CD4-positive, alpha-beta T cell treated with Interferon gamma for 1 hour (primary cell): Measurements from ENCODE around the gene RHOBTB3.
"Not testable (repeated sequence)": the region's sequence is repeated elsewhere in the genome, so short reads cannot be mapped to it uniquely, and the experiment has no call there.

ENCODE experiments used
- DNase-seq: peaks from one replicate; pipeline ENCODE4 v3.0.0-alpha.2; 2020

The RHOBTB3 gene

GRCh38 chr5:95730730-95731570, at the start of gene RHOBTB3:
TSS of gene RHOBTB3 (plus strand) at chr5:95731336. CDS start at chr5:95731683, 347 bp downstream.
- DNase-seq: peak; percentile 24

DNA sequence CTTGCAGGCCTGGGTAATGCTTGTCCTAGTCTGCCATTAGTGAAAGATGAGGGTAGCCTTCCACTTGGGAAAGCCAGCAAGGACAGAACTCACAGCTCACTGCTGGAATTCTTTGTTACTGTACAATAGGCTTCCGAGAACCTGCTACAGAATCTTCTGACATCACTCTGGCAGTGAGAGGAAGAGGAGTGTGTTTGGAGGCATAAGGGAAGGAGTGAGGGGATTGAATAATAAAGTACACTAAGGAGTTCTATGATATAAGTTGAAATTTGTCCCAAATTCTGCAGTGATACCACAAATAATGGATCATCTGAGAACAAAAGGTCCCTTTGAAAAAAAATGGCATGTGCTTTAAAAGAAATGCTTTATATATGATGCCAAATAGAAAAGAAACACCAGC, 48.2 kb upstream of the RHOBTB3 start, which contains the start of gene SPATA9:
Gene SPATA9 (minus strand): TSS at position 101 of the 400 bp plus-strand sequence. CDS start 137 bp downstream, outside the sequence.
- no peak for DNase-seq

DNA sequence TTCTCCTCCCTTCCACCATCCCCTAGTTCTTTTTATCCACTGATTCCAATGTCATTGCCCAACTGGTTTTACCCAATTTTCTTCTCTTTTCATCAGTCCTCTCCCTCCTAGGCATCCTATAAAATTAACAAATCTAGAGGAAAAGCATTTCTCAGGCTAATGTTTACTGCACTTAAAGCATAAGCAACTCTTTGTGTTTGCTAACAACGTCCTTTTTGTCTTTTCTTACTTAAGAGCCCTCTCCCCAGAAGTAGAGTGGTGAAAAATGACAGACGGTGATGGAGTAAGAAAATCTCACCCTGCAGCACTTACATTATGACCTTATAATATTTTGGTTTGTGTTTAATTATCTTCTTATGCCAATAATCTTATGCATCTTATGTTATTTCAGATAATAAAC, 46.8 kb upstream of the RHOBTB3 start:
- DNase-seq: no peak

- no peak for DNase-seq
Observed at GRCh38 chr5:95686651-95687050, 44.5 kb upstream of the RHOBTB3 start.

DNA sequence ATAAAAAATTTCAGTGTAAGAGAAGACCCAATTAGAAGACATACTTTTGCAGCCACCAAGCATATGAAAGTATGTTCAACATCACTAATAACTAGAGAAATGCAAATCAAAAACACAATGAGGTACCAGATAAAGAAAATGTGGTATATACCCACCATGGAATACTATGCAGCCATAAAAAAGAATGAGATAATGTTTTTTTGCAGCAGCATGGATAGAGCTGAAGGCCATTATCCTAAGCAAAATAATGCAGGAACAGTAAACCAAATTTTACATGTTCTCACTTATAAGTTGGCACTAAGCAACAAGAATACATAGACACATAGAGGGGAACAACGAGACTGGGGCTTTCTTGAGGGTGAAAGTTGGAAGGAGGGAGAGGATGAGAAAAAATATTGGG, 41.5 kb upstream of the RHOBTB3 start:
- no peak for DNase-seq

- DNase-seq: no peak
Observed at GRCh38 chr5:95690333-95690732, 40.8 kb upstream of the RHOBTB3 start.

DNA sequence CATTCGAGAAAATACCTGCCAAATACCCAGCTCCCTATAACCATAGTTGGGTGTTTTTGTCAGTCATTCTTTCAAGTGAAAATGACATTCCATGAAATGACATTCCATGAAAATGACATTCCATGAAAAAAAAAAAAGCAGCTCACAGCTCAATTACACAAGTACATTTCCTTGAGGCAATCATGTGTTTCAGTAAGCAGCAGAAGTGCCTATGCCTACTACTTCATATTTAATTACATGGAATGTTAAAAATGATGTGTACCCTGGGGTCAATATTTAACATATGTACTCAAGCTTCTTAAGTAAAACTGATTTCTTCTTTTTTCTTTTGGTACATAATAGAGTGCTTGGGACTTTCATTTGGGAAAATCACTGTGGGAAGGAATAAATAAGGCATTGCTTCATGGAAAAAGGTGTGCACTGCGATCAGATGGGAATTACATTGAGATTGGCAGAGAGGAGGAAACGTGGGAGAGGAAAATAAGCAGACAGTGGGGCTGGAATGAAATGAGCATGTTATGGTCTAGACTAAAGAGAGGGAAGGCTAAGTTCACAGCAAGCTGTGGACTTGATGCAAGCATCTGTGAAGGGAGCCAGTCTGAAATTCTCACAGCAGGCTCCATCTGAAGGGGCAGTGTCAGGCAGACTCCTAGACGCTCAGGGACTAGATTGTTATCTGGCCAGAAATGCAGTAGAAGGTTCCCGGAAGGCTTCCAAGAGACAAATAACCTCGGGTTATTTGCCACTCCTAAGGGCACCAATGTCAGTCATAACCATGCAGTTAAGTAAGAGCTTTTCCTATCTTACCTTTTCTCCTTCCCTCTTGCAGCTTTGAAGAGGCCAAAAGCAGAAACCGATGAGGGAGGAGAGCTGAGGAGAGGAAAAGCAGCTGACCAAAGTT, 33.1 kb upstream of the RHOBTB3 start:
- DNase-seq: no peak

DNA sequence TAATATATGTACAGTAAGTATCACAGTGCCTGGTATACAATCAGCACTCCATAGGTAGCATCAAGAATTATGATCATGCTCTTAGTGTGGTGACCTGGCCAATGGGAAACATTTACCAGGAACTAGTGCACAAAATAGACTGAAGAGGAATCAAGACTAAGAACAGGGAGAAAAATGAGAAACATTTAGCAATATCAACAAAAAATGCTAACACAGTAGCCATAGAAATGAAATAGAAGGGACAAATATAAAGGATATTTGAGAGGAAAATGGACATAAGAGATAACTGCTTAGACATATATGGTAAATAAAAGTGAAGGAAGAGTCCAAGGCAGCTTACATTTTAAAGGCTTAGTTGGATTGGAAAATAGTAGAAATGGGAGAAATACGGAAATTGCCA, 31.8 kb upstream of the RHOBTB3 start:
- no peak for DNase-seq

DNA sequence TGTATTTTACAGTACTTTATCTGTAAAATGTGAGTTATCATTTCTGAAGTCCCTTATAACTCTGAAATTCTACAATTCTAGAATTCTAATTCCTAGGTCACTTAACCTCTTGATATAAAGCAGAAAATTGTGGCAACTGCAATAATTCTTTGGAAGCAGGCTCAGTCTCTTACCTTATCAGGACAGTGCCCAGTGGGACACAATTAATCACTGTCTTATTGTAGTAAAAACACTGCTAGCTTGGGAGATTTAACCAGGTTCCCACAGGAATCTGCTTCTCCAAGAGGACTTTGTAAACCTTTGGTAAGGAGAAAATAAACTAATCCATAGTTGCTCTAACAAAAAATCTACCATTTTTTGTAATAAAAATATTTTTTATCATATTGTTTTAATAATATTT, 30.1 kb upstream of the RHOBTB3 start:
- no peak for DNase-seq

DNA sequence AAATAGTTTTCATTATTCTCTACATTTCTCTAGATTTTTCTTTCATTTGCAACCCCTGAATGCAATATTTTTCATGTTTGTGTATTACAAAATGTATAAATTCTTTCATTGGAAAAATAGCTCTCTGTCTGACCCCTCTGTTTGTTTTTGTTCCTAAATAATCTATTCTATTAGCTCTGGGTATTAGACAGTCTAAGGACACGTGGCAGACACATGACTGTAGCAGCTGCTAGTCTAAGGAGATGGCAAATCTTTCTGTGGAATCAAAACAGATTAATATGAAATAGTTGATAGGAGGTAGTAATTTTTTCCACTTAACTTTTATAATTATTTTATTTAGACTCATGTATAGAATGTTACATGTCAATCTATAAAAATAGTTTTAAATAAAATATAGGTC, 27.0 kb upstream of the RHOBTB3 start:
- DNase-seq: no peak

- DNase-seq: not testable (repeated sequence)
Observed at GRCh38 chr5:95706196-95706595, 24.9 kb upstream of the RHOBTB3 start.

DNA sequence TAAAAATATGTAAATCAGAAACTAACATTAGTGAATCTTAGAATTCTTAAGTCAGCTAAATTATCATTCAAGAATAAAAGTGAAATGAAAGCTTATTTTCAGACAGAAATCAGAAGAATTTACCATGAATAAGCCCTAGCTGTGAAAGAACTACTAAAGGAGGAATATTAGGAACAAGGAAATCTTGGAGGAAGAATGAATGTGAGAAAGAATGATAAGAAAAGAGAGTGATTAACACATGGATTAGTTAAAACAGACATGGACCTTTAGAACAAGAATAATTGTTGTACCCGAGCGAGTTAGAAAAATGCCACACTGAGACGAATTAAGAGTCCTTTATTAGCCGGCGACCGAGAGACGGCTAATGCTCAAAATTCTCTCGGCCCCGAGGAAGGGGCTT, 24.1 kb upstream of the RHOBTB3 start:
- no peak for DNase-seq

DNA sequence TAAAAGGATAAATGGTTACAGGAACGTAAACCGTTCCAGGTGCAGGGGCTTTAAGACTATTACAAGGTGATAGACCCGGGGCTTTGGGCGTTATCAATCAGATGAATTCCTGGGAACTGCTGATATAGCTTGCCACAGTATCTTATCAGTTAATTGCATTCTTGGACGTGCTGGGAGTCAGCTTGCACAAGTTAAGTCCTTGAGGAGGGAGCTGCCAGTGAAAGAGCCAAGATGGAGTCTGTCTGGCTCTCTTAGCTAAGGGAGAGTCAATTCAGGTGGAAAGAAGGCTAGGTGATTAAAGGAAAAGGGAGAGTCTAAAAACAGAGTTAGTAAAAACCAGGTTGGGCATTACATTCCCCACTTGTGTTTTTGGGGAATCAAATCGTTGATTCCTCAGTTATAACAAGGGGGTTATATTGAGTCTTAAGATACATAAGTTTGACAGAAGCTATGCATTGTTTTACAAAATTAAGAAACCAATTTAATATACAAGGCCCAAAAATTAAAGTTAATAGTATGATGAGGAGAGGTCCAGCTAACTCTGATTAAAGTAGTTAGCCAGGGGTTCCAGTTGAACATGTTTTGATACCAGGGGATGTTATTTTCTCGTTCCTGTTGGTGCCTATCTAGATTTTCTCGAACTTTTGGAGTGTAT, 23.5 kb upstream of the RHOBTB3 start:
- DNase-seq: not testable (repeated sequence)

GRCh38 chr5:95708876-95709275, 22.3 kb upstream of the RHOBTB3 start:
- DNase-seq: no peak

DNA sequence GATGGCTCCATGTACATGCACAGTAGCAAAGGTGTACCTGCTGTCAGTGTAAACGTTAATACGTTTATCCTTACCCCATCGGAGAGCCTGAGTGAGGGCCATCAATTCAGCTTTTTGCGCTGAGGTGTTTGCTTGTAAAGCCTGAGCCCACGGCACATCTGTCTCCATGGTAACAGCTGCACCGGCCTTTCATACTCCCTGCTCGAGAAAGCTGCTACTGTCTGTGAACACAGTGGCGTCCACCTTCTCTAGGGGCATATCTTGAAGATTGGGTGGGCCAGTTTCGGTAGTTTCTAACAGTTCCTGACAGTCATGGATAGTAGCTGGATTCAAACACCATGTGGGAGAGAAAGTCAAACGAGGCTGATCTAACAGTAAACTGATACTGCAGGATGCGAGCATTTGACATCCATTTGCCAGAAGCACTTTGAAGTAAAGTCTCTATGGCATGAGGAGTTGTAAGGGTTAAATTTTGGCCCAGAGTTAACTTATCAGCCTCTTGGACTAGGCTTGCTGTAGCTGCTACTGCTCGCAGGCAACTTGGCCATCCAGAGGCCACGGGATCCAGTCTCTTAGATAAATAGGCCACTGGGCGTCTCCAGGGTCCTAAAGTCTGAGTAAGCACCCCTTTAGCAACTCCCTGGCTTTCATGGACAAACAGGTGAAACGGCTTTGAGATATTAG, 21.0 kb upstream of the RHOBTB3 start:
- no peak for DNase-seq

DNA sequence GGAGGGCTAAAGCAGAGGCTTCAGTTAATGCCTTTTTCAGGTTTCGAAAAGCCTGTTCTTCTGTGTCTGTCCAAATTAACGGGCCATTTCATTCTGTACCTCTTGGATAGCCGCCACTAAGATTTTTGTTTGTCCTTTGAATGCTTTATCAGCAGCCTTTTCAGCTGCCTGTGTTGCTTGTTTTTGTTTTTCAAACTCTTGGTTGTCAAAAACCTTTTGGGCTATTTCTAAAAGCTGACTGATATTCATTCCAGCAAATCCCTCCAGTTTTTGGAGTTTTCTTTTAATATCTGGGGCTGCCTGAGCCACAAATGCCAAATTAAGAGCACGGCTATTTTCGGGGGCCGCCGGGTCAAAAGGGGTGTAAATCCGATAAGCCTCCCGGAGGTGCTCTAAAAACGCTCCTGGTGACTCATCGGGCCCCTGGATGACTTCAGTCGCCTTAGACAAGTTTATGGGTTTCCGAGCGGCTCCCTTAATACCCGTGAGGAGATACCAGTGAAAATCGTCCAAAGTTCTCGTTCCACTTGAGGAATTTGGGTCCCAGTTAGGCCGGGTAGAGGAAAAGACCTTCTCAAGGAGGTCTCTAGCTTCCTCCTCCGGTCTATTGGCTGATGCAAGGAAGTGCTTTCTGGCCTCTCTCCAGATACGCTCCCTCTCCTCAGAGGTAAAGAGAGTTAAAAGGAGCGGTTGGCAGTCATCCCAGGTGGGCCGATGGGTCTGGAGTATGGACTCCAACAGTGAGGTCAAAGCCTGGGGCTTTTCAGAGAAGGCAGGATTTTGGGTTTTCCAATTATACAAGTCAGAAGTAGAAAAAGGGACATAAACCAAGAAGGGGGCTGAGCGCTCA, 20.3 kb upstream of the RHOBTB3 start:
- DNase-seq: not testable (repeated sequence)

DNA sequence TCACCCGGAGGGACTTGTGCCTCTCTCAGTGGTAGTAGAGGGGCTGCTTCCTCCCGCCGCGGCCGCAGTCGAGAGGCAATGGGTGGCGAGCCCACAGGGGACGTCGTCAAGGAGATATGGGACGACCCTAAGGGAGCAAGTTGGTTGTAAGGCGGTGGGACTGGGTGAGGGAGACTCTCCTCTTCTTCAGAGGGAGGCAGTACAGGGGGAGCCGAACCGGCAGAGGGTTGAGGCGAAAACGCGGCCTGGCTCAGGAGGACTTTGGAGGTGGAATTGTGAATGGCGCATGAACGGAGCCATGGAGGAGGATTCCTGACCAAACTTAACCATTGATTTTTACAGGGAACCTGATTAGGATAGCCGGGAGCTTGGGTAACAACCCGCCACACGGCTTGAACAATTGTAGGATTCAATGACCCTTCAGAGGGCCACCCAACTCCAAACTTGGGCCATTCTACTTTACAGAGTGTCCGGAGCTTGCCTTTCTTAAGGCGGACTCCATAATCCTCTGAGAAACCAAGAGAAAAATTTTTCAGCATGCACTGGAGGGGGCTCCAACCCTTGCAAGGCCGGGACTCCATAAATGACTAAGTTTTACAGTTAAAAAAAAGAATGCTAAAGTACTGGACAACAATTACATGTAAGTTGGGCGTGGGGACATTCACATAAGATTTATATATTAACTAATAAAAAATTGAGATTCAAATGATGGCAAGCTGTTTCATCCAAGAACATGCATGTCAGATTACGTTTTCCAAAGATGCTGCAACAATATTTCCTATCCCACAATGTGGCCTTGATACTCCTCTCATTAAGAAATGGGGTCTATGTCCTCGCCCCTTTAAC, 19.4 kb upstream of the RHOBTB3 start:
- no peak for DNase-seq

DNA sequence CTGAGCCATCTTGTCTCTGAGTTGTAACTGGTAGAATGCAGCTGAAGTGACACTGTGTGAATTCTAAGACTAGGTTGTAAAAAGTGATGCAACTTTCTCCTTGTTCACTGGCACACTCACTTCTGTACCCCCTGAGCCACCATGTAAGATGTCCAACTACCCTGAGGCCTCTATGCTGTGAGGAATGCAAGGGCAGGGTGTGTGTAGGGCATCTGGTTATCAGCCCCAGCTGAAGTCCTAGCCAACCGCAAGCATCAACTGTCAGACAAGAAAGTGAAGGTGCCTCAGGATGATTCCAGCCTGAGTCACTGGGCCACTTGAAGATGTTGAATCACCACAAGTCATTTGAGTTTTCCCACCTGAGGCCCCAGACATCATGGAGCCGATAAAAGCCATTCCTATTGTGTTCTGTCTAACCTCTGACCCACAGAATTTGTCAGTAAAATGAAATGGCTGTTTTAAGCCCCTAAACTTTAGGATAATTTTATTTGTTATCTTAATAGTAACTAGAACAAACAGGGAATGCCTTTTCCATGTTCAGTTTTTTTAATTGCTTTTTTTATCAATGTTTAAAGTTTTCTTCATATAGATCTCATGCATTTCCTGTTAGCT, 18.7 kb upstream of the RHOBTB3 start:
- no peak for DNase-seq

DNA sequence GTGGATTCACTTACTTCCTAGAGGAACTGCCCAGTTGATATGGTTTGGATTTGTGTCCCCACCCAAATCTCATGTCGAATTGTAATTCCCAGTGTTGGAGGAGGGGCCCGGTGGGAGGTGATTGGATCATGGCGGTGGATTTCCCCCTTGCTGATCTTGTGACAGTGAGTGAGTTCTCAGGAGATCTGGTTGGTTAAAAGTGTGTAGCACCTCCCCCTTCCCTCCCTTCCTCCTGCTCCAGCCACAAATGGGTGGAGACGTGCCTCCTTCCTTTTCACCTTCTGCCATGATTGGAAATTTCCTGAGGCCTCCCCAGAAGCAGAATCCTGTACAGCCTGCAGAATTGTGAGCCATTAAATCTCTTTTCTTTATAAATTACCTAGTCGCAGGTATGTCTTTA, 17.9 kb upstream of the RHOBTB3 start:
- not testable (repeated sequence) for DNase-seq
